GM19397 (cell line): ENCODE measurements around the gene MAPK8IP1.
"Not testable (repeated sequence)": the region's sequence is repeated elsewhere in the genome, so short reads cannot be mapped to it uniquely, and the experiment has no call there.

ENCODE experiments used
- ATAC-seq: cut with Tn5 transposase; IDR thresholded peaks from one replicate; pipeline ENCODE4 v1.9.1; 2021; ENCODE audit warnings: mild to moderate bottlenecking, moderate library complexity; ENCODE audit not compliant: unreplicated experiment

Gene MAPK8IP1

GRCh38 chr11:45889555-45889954, 4.1 kb downstream of the MAPK8IP1 start:
- no peak for ATAC-seq

- ATAC-seq: no peak
Observed at GRCh38 chr11:45889966-45890365, 4.5 kb downstream of the MAPK8IP1 start.

DNA sequence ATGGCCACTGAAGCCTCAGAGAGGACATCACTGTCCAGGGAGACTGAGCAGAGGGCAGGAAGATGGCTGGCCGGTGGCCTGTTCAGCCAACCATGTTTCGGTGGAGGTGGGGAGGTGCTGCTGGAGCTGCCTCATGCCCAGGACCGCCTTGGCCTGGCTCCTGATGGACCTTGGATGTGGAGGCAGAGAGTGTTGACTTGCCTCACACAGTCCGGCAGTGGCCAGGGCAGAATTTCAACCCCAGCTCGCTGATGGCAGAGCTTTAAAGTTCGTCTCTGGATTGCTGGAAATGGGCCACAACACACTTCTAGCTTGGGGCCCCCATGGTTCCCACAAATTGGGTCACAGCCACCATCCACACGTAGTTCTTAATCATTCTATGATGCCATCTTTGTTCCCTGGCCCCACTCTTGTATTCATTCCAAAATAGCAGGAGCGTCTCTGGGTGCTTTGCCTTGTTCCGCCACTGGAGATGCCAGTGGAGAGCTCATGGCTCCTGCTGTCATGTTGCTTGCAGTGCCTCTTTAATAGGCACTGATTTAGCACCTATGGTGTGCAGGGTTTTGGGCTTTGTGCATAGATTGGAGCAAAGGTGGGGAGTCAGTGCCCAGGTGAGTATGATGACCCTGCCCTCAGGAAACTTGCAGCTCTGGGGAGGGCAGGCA, 5.6 kb downstream of the MAPK8IP1 start:
- ATAC-seq: no peak

- ATAC-seq: no peak
Observed at GRCh38 chr11:45892856-45893255, 7.4 kb downstream of the MAPK8IP1 start.

- no peak for ATAC-seq
Observed at GRCh38 chr11:45894555-45895247, 9.2 kb downstream of the MAPK8IP1 start.

- no peak for ATAC-seq
Observed at GRCh38 chr11:45895553-45896259, 10.3 kb downstream of the MAPK8IP1 start.

DNA sequence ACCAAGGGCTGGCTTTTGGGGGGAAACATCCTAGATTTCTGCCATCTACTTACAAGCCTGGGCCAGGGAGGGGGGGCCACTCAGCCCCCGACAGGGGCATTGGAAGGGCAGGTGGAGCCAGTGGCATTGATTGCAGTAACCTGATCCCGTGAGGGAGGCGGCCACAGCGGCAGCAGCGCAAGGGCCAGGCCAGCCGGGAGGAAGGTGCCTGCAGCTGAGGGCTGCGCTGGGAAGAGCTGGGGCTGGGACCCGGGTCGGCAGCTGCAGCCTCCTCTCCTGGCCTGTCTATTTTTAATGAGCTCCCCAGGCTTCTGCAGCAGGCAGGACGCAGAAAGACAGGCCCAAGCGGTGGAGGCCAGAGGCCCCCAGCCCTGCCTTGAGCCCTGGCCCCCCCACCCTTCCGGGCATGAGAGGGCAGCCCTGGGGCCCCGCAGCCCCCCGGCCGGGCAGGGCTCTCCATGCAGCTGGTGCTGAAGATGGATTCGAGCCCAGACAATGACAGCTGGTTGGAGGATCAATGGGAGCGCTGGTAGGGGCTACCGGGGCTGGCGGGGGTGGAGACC, 11.1 kb downstream of the MAPK8IP1 start:
- no peak for ATAC-seq

- ATAC-seq: no peak
Observed at GRCh38 chr11:45897556-45897955, 12.1 kb downstream of the MAPK8IP1 start.

DNA sequence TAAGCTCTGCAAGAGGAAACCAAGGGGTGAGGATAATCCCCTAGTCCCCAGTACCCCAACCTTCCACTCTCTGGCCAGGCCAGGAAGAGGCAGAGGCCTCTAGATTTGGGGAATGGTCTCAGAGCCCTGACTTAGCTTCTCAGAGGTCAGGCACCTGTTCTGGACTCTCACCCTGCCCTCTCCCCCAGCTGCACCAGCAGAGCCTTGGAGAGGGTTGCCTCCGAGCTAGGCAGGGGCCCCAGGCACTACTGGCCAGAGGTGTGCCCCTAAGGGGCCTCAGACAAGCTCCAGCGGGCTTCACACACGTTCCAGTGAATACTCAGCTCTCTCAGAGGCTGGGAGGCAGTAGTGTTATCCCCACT, 13.6 kb downstream of the MAPK8IP1 start:
- ATAC-seq: no peak

DNA sequence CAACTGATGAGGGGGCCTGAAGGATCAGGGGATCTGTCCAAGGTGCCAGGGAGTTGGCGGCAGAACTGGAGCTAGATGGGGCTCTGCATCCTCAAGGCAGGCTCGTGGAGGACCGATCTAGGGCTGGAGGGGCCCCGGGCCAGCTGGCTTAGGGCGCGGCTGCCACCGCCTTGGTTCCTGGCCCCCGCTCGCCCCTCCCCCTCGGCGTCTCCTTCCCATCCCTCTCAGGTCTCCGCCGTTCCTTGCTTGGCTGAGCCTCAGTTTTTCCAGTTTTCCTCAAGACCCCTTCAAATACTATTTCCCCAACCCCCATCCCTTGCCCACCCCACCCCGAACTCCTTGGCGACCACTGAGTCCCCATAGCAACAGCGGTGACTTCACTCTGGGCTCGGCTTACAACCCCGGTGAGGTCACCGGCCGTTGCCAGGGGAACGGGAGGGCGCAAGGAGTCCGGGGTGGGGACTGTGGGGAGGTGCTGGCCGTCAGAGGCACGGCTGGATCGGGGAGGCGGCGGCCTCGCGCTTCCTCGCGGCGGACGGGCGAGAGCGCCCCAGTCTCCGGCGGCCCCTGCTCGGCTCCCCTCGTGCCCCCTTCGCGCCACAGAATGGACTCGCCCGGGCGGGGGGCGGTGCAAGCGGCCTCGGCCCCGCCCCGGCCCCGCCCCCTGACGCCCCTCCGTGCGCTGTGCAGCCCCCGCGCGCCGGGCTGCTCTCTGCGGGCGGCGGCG, 14.2 kb downstream of the MAPK8IP1 start:
- ATAC-seq: peak; percentile 63

DNA sequence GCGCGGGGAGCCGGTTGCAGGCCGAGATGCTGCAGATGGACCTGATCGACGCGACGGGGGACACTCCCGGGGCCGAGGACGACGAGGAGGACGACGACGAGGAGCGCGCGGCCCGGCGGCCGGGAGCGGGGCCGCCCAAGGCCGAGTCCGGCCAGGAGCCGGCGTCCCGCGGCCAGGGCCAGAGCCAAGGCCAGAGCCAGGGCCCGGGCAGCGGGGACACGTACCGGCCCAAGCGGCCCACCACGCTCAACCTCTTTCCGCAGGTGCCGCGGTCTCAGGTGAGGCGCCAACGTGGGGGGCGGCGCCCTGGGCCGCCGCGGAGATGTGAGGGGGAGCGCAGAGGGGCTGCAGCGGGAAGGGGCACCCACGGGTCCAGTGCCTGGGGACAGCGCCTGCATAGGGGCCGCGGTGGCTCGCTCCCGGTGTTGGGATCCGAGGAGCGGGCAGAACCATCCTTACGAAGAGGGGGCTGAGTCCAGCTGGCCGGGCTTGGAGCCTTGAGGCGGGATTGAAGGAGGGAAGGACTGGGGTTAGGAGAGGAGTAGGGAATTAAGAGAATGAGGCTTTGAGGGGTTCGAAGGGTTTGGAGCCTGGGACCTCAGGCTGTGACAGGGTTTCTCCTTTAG, 14.8 kb downstream of the MAPK8IP1 start:
- not testable (repeated sequence) for ATAC-seq

- ATAC-seq: no peak
Observed at GRCh38 chr11:45900916-45901617, 15.6 kb downstream of the MAPK8IP1 start.

DNA sequence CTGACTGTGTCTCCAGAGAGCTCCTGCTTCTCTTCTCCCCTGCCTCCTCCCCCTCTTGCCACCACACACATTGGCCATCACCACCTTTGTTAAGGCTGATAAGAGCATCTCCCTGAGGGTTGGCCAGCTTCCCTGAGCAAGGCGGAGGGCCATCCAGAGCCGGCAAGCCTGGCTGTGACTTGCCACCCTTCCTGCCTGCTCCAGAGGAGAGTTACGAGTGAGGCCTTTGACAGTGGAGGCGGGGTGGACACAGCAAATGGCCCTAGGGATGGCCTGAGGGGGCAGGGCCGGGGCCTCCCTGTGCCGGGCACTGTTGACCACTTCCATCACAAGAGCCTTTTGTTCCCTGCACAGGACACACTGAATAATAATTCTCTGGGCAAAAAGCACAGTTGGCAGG, 16.2 kb downstream of the MAPK8IP1 start:
- ATAC-seq: no peak

DNA sequence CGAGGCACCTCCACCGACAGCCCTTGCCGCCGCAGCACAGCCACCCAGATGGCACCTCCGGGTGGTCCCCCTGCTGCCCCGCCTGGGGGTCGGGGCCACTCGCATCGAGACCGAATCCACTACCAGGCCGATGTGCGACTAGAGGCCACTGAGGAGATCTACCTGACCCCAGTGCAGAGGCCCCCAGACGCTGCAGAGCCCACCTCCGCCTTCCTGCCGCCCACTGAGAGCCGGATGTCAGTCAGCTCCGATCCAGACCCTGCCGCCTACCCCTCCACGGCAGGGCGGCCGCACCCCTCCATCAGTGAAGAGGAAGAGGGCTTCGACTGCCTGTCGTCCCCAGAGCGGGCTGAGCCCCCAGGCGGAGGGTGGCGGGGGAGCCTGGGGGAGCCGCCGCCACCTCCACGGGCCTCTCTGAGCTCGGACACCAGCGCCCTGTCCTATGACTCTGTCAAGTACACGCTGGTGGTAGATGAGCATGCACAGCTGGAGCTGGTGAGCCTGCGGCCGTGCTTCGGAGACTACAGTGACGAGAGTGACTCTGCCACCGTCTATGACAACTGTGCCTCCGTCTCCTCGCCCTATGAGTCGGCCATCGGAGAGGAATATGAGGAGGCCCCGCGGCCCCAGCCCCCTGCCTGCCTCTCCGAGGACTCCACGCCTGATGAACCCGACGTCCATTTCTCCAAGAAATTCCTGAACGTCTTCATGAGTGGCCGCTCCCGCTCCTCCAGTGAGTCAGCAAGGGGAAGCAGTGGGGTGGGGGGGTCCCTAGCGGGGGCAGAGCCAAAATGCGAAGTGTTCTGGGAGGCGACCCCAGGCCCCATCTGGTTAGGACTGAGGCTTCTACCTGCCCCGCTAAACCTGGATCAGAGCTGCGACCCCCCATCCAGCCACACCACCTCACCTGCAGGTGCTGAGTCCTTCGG, 17.3 kb downstream of the MAPK8IP1 start:
- ATAC-seq: no peak

GRCh38 chr11:45904309-45904915, 19.0 kb downstream of the MAPK8IP1 start:
- ATAC-seq: no peak

DNA sequence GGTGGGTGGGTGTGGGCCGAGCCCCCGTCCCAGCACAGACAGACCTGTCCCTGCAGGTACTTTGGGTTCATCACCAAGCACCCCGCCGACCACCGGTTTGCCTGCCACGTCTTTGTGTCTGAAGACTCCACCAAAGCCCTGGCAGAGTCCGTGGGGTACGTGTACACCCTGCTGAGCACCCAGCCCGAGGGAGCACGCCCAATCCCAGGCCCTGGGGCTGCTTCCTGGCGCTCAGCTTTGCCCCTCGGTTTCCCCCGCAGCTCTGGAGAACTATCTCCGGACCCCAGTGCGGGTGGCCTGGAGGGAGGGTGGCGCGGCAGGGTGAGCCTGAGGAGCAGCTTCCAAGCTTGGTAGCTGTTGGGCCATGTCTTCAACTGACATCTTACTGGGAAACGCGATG, 19.6 kb downstream of the MAPK8IP1 start:
- ATAC-seq: no peak

- not testable (repeated sequence) for ATAC-seq
Observed at GRCh38 chr11:45905576-45905975, 20.1 kb downstream of the MAPK8IP1 start.

DNA sequence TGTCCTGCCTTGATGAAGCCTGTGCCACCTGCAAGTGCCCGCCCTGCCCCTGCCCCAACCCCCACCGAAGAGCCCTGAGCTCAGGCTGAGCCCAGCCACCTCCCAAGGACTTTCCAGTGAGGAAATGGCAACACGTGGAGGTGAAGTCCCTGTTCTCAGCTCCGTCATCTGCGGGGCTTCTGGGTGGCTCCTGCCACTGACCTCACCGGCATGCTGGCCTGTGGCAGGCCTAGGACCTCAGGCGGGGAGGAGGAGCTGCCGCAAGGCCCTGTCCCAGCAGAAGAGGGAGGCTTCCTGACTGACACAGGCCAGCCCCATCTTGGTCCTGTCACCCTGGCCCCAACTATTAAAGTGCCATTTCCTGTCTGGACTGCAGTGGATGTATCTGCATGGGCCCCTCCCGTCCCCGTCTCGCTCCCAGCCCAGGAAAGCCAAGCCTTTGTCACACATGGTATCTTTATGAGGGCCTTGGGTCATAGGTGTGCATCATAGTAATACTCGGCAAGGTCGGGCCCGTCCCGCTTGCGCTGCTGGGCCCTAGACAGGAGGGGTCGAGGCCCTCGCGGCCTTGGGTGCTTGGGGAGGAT, 20.7 kb downstream of the MAPK8IP1 start:
- no peak for ATAC-seq
